ENCODE measurements around the gene MBOAT2. TPM values are rescaled to one million over a fixed set of nuclear protein-coding genes. Genes with fewer than 3 reads are reported as not detected.

The MBOAT2 gene
- total and polyA plus RNA-seq, 2 experiments from 2014 or later, result 15.9 to 22.7 TPM

GRCh38 chr2:9000442-9000841 lies 3.0 kb downstream of the MBOAT2 start (continued):
- TF ChIP-seq ZNF462 (CRISPR knock-in tag; IDR thresholded peaks at IDR 0.05) (no peak), CTCF (conservative IDR thresholded peaks at IDR 0.05; ENCODE audit: low read depth in 2 of 2) (no peak), CREB1 (CRISPR knock-in tag; IDR thresholded peaks at IDR 0.05; ENCODE audit: low read depth) (no peak), JUNB (IDR thresholded peaks at IDR 0.05; ENCODE audit: unreplicated experiment) (no peak)

- Histone ChIP-seq H3K27ac (ENCODE audit: low read depth) (no peak overlapping the region), H3K4me2 (no peak overlapping the region), H3K4me3 (no peak overlapping the region), H3K9me2 (ENCODE audit: insufficient read depth) (no peaks in the 10 kb centered on the region), H3K79me2 (replicated peaks; ENCODE audit: insufficient read depth) (peaks cover 73% of the 10 kb centered on the region), H3K27me3 (ENCODE audit: insufficient read depth) (peaks cover 16% of the 10 kb centered on the region; the same call in 1 of the 2 replicates), H3K4me1 (ENCODE audit: insufficient read depth) (peaks cover 31% of the 10 kb centered on the region), H4K20me1 (replicated peaks; ENCODE audit: insufficient read depth) (peaks cover 26% of the 10 kb centered on the region), H3K36me3 (ENCODE audit: insufficient read depth) (no peaks in the 10 kb centered on the region), H3F3A (replicated peaks; ENCODE audit: low read depth) (0 out of 2 replicates have a peak, but pooled peaks cover 4% of the 10 kb centered on the region), H2AFZ (no peak overlapping the region)
- H3K27ac Mint-ChIP-seq, result no peak overlapping the region
- peaks cover 52% of the 10 kb centered on the region for H3K4me1 Mint-ChIP-seq
- H3K4me3 Mint-ChIP-seq, result no peak overlapping the region
- ATAC-seq (no peak), DNase-seq (ENCODE audit: low spot score) (no peak)
- 0 out of 3 replicates have a peak, but pooled peaks cover 5% of the 10 kb centered on the region for H3K9me3 Mint-ChIP-seq
- H3K27me3 Mint-ChIP-seq (ENCODE audit: insufficient read depth, low read depth, poor library complexity), result peaks cover 12% of the 10 kb centered on the region
- TF ChIP-seq STAT1 (IDR thresholded peaks at IDR 0.05; ENCODE audit: unreplicated experiment), result no peak
- peaks cover 5% of the 10 kb centered on the region for H3K36me3 Mint-ChIP-seq (ENCODE audit: low read depth)
Observed at GRCh38 chr2:8999797-9000196, 3.7 kb downstream of the MBOAT2 start.

Measured in GM23338 (cell line).